Sigmoid colon (tissue), 7 donors: Measurements from ENCODE around the gene FKBP11. TPM values are rescaled to one million over a fixed set of nuclear protein-coding genes. Genes with fewer than 3 reads are reported as not detected.

Experiments used
- DNase-seq: peaks from one replicate; pipeline ENCODE4 v3.0.0-alpha.2; 2019
- H3K27ac ChIP-seq, 4 donors: fragments of 200-600 bp; sonication (generic); one replicate each; pipeline ENCODE4 v1.5.1; 2016 to 2019; ENCODE audit warnings: mild to moderate bottlenecking in 1 of 4
- H3K27me3 ChIP-seq, 3 donors: fragments of 200-600 bp; sonication (generic); one replicate each; pipeline ENCODE4 v1.5.1; 2019; ENCODE audit warnings: mild to moderate bottlenecking in 1 of 3
- H3K36me3 ChIP-seq, 4 donors: fragments of 200-600 bp; sonication (generic); one replicate each; pipeline ENCODE4 v1.5.1; 2016 to 2019
- H3K4me1 ChIP-seq, 4 donors: fragments of 200-600 bp; sonication (generic); one replicate each; pipeline ENCODE4 v1.5.1; 2017 to 2019
- H3K4me3 ChIP-seq, 4 donors: fragments of 200-600 bp; sonication (generic); one replicate each; pipeline ENCODE4 v1.5.1; 2017 to 2019; ENCODE audit warnings: mild to moderate bottlenecking in 2 of 4, moderate library complexity in 1 of 4
- H3K9me3 ChIP-seq, 4 donors: fragments of 200-600 bp in 3 of 4; sonication (generic) in 3 of 4; one replicate each; pipeline versions ENCODE4 v1.5.1 to v1.6.1; 2013 to 2019
- CTCF ChIP-seq, 4 experiments: fragments of 450-650 bp in 3 of 4; fragments of 200-600 bp in 1 of 4; IDR thresholded peaks; one replicate each; pipeline ENCODE4 v1.5.1; 2016 to 2019; ENCODE audit warnings: antibody characterized with exemption in 4 of 4, mild to moderate bottlenecking in 3 of 4, moderate library complexity in 2 of 4
- EP300 ChIP-seq, 4 donors: sonication (generic); formaldehyde crosslinking; IDR thresholded peaks; one replicate each; pipeline ENCODE4 v1.6.1; 2017; ENCODE audit warnings: antibody characterized with exemption in 4 of 4
- POLR2A ChIP-seq, 2 donors: fragments of 450-650 bp; IDR thresholded peaks; one replicate each; pipeline ENCODE4 v1.6.1; 2016; ENCODE audit warnings: antibody characterized with exemption in 2 of 2, mild to moderate bottlenecking in 2 of 2, moderate library complexity in 2 of 2
- POLR2AphosphoS5 ChIP-seq, 4 donors: sonication (generic); formaldehyde crosslinking; IDR thresholded peaks; one replicate each; pipeline ENCODE4 v1.6.1; 2017; ENCODE audit warnings: antibody characterized with exemption in 4 of 4
- WGBS, 2 donors: extraction: QIAGEN DNeasy Blood & Tissue Kit; methylation state at CpG; one replicate each; pipeline ENCODE4 v1.1.7; 2013; 5-methylcytosine and 5-hydroxymethylcytosine counted together
- intact Hi-C: fragments of 100-400 bp; cut with DNase I; formaldehyde crosslinking; loops from one replicate; pipeline ENCODE4 v1.15.1; 2023
- polyA plus RNA-seq, 3 donors: library from polyadenylated mRNA; stranded (reverse); fragments of 200-250 nt; gene quantifications; one replicate each; pipeline ENCODE4 v1.2.3, GENCODE V29; 2013
- total RNA-seq, 4 donors: library from RNA; depleted of rRNA; stranded (reverse); fragments of >200 nt; gene quantifications; one replicate each; pipeline ENCODE4 v1.1.0, GENCODE V29; 2016
- donor health status: healthy with polysubstance abuse.
- donor health status: Bipolar disorder and iron deficiency.
- donor health status: healthy.

Gene FKBP11
- total and polyA plus RNA-seq, 7 donors = 4.6 to 50.2 (median 7.5) TPM

- H3K9me3 ChIP-seq = no peaks in the 10 kb centered on the region
- no peaks in the 10 kb centered on the region for H3K27me3 ChIP-seq
- intact Hi-C loops = no loop called here
- no peak overlapping the region for H3K27ac ChIP-seq
- 94 to 96% methylated on average over 4 of the region's 4 CpGs for WGBS, 2 donors
- TF ChIP-seq EP300 (IDR thresholded peaks at IDR 0.05) = no peak
- no peak for TF ChIP-seq CTCF (IDR thresholded peaks at IDR 0.05)
- no peak for TF ChIP-seq POLR2A (IDR thresholded peaks at IDR 0.05)
- TF ChIP-seq POLR2AphosphoS5 (IDR thresholded peaks at IDR 0.05) = no peak
- no peak for DNase-seq
- H3K4me3 ChIP-seq = no peak overlapping the region
- peaks cover 0 to 21% (median 9%) of the 10 kb centered on the region in 4 donors for H3K4me1 ChIP-seq
- peaks cover 13 to 29% (median 27%) of the 10 kb centered on the region in 4 donors for H3K36me3 ChIP-seq
These were observed 17.9 kb upstream of the FKBP11 start for GRCh38 chr12:48943221-48943620.

GRCh38 chr12:48940181-48940580 is 14.9 kb upstream of the FKBP11 start:
- Histone ChIP-seq H3K4me3 (no peak overlapping the region), H3K27me3 (no peaks in the 10 kb centered on the region), H3K4me1 (peaks cover 0 to 11% (median 4%) of the 10 kb centered on the region in 4 donors), H3K27ac (no peak overlapping the region), H3K9me3 (no peaks in the 10 kb centered on the region), H3K36me3 (peaks cover 19 to 54% (median 39%) of the 10 kb centered on the region in 4 donors)
- TF ChIP-seq CTCF (IDR thresholded peaks at IDR 0.05) (no peak), EP300 (IDR thresholded peaks at IDR 0.05) (no peak), POLR2A (IDR thresholded peaks at IDR 0.05) (no peak), POLR2AphosphoS5 (IDR thresholded peaks at IDR 0.05) (no peak)
- 61 to 83% methylated on average over 3 of the region's 3 CpGs for WGBS, 2 donors
- no peak for DNase-seq
- intact Hi-C loops = no loop called here

- Histone ChIP-seq H3K4me3 (no peak overlapping the region), H3K27ac (no peak overlapping the region), H3K27me3 (no peaks in the 10 kb centered on the region), H3K9me3 (no peaks in the 10 kb centered on the region), H3K4me1 (peaks cover 0 to 11% (median 4%) of the 10 kb centered on the region in 4 donors), H3K36me3 (peaks cover 19 to 62% (median 39%) of the 10 kb centered on the region in 4 donors)
- no peak for DNase-seq
- intact Hi-C loops = loop anchor here (5.0 kb wide), 1 partner anchor 37 kb away; a partner anchor contains a TSS
- WGBS, 2 donors = 74 to 84% methylated on average over 7 of the region's 7 CpGs
- TF ChIP-seq EP300 (IDR thresholded peaks at IDR 0.05) (no peak), CTCF (IDR thresholded peaks at IDR 0.05) (no peak)
These were observed 13.5 kb upstream of the FKBP11 start for GRCh38 chr12:48938805-48939204.

GRCh38 chr12:48937170-48937569 is 11.9 kb upstream of the FKBP11 start:
- Histone ChIP-seq H3K9me3 (no peaks in the 10 kb centered on the region), H3K27ac (no peak overlapping the region), H3K27me3 (no peaks in the 10 kb centered on the region), H3K36me3 (peaks cover 19 to 79% (median 50%) of the 10 kb centered on the region in 4 donors), H3K4me1 (peaks cover 0 to 11% (median 4%) of the 10 kb centered on the region in 4 donors), H3K4me3 (no peak overlapping the region)
- no peak for TF ChIP-seq POLR2A (IDR thresholded peaks at IDR 0.05)
- no peak for TF ChIP-seq POLR2AphosphoS5 (IDR thresholded peaks at IDR 0.05)
- no peak for TF ChIP-seq CTCF (IDR thresholded peaks at IDR 0.05)
- TF ChIP-seq EP300 (IDR thresholded peaks at IDR 0.05) = no peak
- 86 to 87% methylated on average over 6 of the region's 6 CpGs for WGBS, 2 donors
- intact Hi-C loops = loop anchor here (5.0 kb wide), 1 partner anchor 35 kb away; a partner anchor contains a TSS
- DNase-seq = no peak
